ENCODE measurements around the gene NLK.

GRCh38 chr17:28043296-28043695 lies 819 bp downstream of the NLK start:
- TF ChIP-seq CTCF (conservative IDR thresholded peaks at IDR 0.05 in 1 of 2, IDR thresholded peaks at IDR 0.05 in 1 of 2; ENCODE audit: low read depth in 1 of 2, low read length in 2 of 2) (no peak), EZH2 (IDR thresholded peaks at IDR 0.05; ENCODE audit: low read length, missing control alignments) (no peak)

Data from fibroblast of lung (primary cell).